Measurements from ENCODE around the gene USP9Y.

Gene USP9Y

GRCh38 chrY:12784521-12784920, 83.5 kb downstream of the USP9Y start:
- no peak for TF ChIP-seq CTCF (conservative IDR thresholded peaks at IDR 0.05)
- no peak overlapping the region for H3K27ac ChIP-seq

- TF ChIP-seq CTCF (conservative IDR thresholded peaks at IDR 0.05), result no peak
- H3K27ac ChIP-seq, result no peak overlapping the region
Measured at GRCh38 chrY:12793999-12794398, 93.0 kb downstream of the USP9Y start.

GRCh38 chrY:12808046-12808445, 107.0 kb downstream of the USP9Y start:
- no peak for TF ChIP-seq CTCF (conservative IDR thresholded peaks at IDR 0.05)
- H3K27ac ChIP-seq, result no peak overlapping the region

- H3K27ac ChIP-seq, result no peak overlapping the region
- TF ChIP-seq CTCF (conservative IDR thresholded peaks at IDR 0.05), result peak; percentile 70
Measured at GRCh38 chrY:12809034-12809433, 108.0 kb downstream of the USP9Y start.

GRCh38 chrY:12823408-12823807, 122.4 kb downstream of the USP9Y start:
- peak overlapping the region; percentile 43; the same call in 1 of the 2 replicates for H3K27ac ChIP-seq
- no peak for TF ChIP-seq CTCF (conservative IDR thresholded peaks at IDR 0.05)

- TF ChIP-seq CTCF (conservative IDR thresholded peaks at IDR 0.05), result no peak
- H3K27ac ChIP-seq, result no peak overlapping the region
Measured at GRCh38 chrY:12826791-12827190, 125.8 kb downstream of the USP9Y start.

- no peak overlapping the region for H3K27ac ChIP-seq
- no peak for TF ChIP-seq CTCF (conservative IDR thresholded peaks at IDR 0.05)
Measured at GRCh38 chrY:12833284-12833683, 132.3 kb downstream of the USP9Y start.

- TF ChIP-seq CTCF (conservative IDR thresholded peaks at IDR 0.05), result no peak
Measured at GRCh38 chrY:12837550-12837949, 136.5 kb downstream of the USP9Y start.

More at GRCh38 chrY:12837550-12837949, 136.5 kb downstream of the USP9Y start:
- no peak overlapping the region for H3K27ac ChIP-seq

All from VCaP (cell line).